ENCODE results near the gene AKNAD1.

AKNAD1 gene

DNA sequence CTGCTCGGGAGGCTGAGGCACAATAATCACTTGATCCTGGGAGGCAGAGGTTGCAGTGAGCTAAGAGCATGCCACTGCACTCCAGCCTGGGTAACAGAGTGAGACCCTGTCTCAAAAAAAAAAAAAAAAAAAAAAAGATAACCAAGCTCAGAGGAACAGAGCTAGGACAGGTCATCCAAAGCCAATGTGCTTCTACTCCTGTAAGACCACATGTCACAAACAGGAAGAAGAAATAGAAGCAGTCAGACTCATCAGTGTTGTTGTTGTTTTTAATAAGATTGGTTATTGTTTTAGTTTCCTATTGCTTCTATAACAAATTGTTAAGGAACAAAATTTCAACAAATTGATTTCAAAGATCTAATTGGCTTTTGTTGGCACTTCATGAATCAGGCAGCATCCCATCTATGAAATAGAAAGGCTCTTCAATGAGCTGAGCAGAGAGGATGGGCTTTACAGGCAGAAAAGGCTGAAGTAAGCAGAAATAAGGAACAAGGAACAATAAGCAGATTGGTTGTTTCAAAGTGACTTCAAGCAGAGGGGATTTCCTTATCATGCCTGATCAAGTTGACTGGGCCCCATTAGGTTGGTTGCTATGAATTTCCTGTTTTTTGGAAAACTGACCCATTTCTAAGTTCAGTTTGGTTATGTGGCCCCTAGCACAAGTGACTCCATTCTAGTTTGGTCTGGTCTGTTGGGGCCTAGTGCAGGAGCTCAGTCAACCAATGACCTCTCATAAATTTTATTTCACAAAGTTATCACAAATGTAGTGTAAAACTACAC is 6.0 kb upstream of the AKNAD1 start:
- no peak for DNase-seq (ENCODE audit: low read depth, low spot score)

DNA sequence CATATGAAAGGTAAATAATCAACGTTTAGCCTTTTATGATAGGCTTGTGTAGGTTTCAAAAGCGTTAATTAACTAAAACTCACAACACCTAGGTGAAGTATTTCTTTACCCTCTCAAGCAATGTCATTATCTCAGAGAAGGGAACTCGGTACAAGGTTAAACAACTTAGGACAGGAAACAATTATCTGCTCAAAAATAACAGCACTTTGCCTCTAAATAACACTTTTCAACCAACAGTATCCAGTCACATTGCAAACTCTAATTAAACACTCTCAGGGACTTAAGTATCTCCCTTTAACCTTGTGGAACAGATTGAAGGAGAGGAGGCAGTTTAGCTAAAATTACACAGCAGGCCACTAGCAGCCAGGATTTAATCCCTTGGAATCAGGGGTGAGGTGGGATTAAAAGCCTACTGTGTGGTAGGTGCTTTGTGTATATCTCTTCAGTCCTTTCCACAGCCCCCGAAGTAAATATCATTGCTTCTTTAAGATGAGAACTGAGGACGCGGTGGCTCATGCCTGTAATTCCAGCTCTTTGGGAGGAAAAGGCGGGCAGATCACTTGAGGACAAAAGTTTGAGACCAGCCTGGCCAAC is 5.2 kb upstream of the AKNAD1 start:
- no peak for DNase-seq (ENCODE audit: low read depth, low spot score)

DNA sequence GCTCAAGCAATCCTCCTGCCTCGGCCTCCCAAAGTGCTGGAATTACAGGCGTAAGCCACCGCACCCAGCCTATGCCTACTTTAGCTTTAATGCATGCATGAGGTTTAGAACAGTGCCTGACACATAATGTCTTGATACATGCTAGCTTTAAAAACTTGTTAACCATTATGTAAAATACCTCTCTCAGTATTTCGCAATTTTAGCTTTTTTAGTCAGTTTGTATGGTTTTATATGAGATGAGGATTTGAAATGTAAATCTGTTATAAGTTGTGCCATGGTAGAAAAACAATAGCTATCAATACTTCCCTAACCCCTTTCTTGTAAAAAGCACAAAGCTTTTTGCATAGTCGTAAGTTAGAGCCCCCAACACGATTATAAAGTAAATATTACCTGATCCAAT is 4.7 kb upstream of the AKNAD1 start:
- no peak for DNase-seq (ENCODE audit: low read depth, low spot score)

DNA sequence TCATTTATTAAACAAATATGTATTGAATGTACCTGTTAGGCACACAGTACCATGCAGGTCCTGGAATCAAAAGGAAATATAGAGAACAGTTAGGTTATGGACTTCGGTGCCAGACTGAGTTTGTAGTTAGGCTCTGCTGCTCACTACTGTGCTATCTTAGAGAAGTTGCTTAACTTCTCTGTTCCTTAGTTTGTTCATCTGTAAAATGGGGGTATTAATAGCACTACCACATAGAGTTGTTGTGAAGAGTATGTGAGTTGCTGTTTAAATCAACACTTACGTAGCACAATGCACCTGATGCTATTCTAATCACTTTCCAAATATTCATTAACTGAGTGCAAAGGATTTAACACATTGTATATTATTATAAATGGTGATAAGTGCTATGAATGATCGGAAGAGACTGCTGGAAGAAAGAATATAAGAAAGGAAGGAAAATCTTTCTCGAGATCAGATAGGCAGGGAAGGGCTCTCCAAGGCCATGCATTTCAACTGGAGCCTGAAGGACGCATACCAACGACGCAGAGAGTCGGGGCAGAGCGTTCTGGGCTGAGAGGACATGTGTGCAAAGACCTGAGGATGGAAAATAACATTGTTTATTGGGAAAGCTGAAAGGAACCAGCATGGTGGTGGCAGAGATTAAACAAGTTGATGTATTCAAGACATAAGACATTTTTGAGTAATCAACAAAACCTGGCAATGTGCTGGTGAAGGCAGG is 3.5 kb upstream of the AKNAD1 start:
- no peak for DNase-seq (ENCODE audit: low read depth, low spot score)

DNA sequence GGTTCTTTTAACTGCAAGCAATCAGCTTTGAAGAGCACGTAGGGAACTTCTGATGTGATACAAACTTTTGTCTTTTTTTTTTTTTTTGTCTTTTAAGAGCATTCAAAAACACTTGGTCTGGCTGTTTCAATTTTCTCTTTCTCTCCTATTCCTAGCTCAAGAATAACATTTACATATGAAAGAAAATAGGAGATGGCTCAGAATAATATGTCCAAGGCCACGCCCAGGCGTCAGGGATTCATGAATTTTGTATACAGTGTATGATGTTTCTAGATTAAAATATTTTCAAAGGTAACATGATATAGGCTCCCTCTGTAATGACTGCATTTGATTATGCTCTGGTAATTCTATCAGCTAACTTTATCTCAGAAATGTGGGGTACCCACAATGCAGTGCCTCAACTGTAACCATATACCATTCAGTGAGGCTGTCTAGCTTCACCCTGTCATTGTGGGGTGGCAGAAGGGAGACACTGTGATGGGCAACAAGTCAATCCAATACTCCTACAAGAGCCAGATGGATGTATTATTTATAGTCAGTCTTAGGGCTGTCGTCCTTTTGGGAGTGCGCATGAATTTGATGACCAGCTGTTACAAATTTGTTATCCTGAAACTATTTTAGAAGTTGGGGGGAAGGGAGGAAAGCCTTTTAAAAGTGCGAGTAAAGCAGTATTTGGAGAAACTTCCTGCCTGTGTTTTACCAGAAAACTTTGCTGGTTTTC is 1.5 kb upstream of the AKNAD1 start:
- DNase-seq (ENCODE audit: low read depth, low spot score): no peak

DNA sequence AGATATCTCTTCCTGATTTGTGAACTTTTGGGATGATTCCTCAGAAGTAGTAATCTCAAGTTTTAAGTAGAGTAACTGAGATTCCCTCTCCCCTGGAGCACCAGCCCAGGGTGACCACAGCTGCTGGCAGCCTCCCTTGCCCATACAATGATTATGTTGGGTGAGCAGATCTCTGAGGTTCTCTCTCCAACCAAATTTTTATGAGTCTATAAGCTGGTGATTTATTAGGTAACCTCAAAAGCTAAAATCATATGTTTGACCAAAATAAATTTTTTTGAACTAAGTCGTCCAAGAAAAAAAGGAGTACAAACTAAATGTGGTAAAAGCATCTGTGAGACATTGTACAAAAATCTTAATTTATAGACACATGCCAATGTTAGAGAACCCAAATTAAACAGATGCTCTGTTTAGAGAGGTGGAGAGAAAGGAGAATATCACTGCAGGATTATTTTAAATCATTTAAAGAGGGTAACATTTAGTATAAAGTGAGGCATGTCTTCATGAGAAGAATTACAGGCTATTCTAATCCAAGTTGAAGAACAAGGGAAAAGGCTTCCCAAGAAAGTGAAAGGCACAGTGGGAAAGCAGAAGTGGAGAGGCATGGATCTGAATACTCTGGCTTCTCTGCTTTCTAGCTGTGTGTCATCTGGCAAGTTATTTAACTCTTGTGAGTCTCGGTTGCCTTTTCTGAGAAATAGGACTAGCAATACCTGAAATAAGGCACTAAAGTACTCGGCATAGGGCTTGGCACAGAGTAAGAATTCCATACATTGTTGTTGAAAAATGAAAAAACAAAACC is 2.5 kb downstream of the AKNAD1 start:
- no peak for DNase-seq (ENCODE audit: low read depth, low spot score)

DNA sequence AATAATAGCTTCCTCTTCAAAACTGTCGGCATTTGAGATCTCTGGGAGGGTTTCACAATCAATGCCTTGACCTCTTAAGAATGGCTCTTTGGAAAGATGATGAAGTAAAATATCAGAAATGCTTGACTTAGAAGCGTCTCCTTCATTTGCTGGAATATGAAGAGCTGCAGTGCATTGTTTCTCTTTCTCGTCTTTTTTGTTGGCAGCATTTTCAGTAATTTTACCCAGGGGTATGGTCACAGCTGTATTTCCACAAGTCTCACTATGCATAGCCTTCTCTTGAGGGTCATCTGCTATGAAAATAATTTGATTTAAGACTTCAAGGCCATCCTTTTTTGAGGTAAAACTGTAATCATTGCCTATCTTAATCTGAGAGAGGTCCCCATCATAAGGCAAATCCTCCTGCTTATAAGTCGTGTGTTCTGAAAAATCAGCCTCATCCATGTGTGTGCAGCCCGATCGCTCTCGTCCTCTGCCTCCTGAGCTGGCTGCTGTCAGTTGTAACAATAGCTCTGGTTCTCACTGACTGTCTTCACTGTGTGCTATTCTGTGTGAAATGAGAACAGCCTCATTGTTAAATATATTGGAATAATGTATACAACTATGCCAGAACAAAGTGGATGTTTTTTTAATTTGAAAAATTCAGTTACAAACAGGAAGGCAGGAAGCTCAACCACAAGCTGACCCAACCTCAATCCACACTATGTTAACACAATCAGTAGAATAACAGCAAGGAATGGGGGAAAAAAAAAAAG is 4.5 kb downstream of the AKNAD1 start:
- DNase-seq (ENCODE audit: low read depth, low spot score): no peak

DNA sequence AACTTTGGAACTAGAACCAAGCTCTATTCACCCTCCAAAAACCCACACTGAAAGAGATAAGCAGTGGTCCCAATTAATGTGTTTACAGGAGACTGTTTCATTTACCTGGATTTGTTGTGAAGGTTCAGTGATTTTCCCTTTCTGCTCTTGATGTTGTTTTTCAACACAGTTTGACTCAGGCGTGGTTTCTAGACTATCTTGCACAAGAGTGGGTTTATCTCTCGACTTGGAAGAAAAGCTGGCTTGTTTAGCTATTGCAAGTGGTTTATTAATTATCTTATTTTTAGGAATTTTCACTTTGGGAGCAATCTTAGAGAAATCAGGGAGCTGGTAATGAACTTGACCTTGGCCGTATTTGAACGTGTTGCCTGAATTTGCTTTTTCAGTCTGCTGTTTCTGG is 5.3 kb downstream of the AKNAD1 start:
- no peak for DNase-seq (ENCODE audit: low read depth, low spot score)

DNA sequence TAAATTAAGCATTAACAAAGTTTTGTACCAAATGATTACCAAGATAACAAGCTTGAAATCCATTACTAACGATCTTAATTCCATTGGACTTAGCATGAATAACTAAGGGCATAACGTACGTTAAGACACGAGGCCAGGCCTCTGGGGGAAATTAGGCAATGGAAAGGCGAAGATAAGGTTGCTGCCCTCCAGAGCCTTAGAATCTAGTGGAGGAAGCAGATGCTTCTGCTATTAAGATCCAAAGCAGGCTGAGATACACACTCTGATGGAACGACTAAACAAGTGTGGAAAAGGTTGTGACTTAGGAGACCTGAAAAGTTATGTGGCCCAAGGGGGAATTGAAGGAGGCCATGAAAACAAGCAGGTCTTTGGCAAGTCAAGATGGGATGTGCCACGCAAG is 6.0 kb downstream of the AKNAD1 start:
- no peak for DNase-seq (ENCODE audit: low read depth, low spot score)

DNA sequence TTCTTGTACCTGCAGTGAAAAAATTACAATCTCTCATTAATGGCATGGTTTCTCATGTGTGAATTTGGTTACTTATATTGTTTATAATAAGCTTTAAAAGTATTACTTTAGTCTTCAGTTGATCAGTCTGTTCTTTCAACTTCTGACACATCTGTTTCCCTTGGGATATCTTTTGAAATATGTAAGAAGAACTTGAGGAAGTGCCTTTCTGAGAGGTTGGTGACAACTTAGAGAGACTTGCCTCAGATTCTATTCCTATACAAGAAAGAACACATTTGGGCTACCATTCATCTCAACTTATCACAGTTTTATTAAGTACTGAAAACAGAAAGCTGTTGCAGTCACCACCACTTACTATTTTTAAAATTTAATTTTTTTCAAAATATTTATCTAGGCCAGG is 8.1 kb downstream of the AKNAD1 start:
- DNase-seq (ENCODE audit: low read depth, low spot score): no peak

DNA sequence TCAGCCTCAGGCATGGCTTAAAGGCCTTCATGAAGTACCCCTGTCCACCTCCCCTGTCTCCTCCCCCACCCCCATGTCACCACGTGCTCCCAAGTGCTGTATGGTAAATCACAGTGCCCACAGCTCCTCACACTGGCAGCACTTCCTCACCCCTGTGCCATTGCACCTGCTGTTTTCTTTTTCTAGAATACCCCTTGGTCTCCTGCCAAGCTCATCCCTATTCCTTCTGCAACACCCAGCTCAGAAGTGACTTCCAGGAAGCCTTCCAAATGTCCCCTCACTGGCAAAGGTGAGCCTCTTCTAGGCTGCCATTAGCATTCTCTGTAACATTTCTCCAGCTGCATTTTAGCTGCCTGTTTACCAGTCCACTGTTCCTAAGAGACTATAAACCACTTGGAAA is 9.4 kb downstream of the AKNAD1 start:
- DNase-seq (ENCODE audit: low read depth, low spot score): no peak

DNA sequence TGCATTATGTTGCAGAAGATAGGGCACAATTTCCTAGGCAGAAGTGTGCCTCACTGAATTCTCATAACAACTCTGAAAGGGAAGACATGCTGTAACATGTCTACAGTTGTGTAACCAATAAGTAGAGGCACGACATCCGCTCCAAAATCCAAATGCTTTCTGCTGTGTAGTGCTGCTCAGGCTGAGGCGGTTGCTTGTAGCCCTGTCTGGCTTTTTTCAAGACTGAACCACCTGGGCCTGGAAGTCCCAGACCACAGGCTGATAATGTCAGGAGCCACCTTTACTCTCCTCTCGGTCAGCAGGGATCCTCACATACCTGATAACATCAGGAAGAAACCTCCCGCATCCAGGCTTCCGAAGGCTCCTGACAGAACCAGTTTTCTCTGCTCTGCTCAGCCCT is 10.9 kb downstream of the AKNAD1 start:
- DNase-seq (ENCODE audit: low read depth, low spot score): no peak

DNA sequence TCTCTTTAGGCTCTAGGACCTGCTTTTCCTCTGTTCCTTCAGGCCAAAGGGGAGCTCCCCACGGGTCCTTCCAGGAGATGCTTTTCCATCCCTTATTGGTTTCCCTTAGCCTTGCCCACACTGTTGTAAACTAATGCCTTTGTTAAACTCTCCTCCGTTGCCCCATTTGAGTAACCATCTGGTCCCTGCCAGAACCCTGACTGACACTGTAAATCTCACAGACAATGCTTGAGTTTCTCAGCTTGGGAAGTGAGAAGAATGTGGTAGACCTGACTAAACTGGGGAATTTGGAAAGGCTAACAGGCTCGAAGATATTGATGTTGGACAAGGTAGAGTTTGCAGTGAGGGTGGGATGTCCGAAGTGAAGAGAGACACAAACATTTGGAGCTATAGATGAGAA is 11.4 kb downstream of the AKNAD1 start:
- DNase-seq (ENCODE audit: low read depth, low spot score): no peak

DNA sequence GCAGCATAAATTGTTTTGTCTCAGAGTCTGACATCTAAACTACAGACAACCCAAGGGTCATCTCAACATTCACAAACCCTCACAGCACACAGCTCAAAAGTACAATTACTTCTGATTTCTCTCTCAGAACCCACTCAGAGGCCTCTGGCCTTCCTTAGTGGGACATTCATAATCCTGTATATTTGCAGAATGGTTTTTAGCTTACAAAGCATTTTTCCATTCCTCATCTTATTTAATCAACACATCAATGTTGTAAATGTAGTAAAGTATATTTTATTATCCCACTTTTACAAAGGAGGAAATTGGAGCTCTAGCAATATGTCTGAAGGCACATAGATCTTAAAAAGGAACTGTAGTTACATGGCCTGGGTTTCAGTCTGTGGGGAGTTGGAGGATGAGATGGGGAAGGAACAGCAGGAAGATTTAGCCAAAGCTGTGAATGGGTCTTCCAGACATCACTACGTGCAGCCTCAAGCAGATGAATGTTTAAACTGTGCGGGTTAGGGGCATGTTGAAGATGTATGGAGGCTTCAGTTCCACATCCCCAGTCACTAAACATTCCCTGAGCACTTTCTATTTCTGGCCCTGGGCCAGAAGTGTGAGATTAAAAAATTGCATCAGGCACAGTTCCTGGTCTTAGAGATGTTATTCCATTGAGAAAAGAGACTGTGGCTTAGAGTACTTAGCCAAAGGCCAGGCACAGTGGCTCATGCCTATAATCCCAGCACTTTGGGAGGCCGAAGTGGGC is 13.3 kb downstream of the AKNAD1 start:
- no peak for DNase-seq (ENCODE audit: low read depth, low spot score)

DNA sequence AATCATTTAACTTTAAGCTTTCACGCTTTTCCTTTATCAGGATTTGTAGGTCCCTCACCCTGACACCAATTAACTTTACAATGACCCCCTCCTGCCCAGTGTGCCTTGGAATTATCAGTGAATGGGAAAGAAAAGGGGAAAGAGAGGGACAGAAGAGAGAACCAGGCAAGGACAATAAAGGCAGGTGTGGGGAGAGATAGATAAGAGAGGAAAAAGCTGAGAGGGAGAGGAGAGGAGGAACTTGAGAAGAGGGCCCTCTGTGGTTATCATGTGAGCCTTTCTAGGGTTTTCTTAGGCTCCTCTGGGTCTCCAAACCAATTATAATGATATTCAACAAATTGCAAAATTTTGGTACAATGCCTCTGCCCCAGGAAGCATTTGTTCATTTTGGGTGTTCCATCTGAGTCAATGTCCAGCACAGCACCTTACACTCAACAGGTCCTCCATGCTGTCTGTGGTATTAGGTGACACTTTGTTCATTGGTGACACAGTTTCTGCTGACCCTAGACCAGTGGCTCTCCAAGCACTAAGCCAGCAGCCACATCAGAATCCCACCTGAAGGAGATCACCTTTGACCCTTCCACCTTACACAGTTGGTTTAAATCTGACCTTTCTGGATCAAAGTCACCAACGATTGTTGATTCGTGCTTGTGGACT is 14.2 kb downstream of the AKNAD1 start:
- DNase-seq (ENCODE audit: low read depth, low spot score): no peak

DNA sequence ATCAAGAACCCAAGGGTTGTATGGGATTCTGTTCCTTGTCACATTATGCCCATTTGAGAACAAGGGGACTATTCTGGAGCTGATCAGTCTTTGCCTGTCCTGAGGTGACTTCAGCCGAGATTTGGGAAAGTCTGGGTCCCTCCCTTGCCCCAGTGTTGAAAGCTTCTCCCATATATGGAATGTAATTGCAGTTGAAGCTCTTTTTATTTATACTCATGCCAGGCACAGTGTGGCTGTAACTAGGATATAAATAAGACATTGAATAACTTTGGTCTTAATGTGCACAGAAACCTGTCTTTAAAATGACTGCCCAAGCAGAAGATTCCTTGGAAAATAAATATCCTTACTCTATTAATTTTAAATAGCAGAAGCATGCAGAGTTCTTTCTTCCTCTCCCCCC is 15.2 kb downstream of the AKNAD1 start:
- no peak for DNase-seq (ENCODE audit: low read depth, low spot score)

DNA sequence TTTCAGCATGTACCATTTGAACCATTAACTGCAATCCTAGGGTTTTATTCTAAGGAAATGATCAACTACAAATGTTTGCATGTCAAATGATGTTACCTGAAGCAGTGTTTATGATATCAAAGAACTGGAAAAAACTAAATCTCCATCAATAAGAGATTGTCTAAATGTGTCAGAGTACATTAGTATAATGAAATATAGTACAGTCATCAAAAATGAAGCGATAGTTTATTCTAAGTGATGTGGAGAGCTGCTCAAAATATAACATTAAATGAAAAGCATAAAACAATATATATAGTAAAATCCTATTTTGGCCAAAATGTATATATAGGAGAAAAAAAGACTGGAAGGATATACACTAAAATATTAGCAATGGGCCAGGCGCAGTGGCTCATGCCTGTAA is 24.0 kb downstream of the AKNAD1 start:
- no peak for DNase-seq (ENCODE audit: low read depth, low spot score)

DNA sequence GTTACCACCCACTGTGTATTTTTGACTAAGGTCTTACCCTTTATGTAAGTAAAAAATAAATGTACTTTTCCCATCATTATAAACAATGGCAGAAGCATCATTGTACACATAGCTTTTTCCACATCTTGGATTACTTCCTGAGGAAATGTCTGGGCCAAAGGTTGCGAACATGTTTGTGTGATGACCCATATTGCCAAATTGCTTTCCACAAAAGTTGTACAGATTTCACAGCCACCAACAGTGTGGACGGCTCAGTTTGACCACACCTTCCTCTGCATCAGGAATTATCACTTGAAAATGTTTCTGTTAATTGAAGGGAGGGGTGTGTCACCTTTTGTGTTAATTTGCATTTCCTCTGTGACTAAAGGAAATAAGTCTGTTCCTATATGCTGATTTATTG is 25.7 kb downstream of the AKNAD1 start:
- no peak for DNase-seq (ENCODE audit: low read depth, low spot score)

Measured in activated naive CD8-positive, alpha-beta T cell treated with anti-CD3 and anti-CD28 coated beads, Interleukin-2, amount 50 U/mL, for 16 hours (primary cell).